ENCODE data around the gene CASP10. TPM values are rescaled to one million over a fixed set of nuclear protein-coding genes. Genes with fewer than 3 reads are reported as not detected.

The CASP10 gene
- polyA plus RNA-seq, 1 experiment = 0.83 TPM

DNA sequence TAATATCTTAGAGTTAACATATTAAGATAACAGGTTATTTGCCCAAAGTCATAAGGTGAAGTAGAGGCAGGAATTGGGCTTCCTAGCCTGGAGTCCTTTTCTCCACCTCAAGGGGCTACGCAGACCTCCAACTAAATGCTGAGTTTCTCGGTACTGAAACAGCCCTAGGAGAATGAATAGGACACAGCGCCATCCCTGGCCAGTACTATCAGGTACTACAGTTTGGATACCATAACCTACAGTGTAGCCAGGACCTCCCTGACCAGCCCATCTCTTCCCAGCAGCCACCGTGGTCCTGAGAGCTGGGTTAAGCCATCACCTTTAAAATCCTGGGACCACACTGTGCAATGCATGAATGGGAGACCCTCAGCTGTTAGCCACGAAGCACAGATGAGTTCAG lies 93.0 kb downstream of the CASP10 start:
- Histone ChIP-seq H3K27me3 (ENCODE audit: control insufficient read depth, insufficient read depth, low read length) (no peaks in the 10 kb centered on the region), H3K36me3 (ENCODE audit: control insufficient read depth, insufficient read depth, low read length) (peaks cover 7% of the 10 kb centered on the region), H3K4me3 (ENCODE audit: low read depth, low read length) (no peak overlapping the region)
- ChIA-PET POLR2A (no interaction called here), CTCF (no interaction called here)
- TF ChIP-seq, protein P1, sequence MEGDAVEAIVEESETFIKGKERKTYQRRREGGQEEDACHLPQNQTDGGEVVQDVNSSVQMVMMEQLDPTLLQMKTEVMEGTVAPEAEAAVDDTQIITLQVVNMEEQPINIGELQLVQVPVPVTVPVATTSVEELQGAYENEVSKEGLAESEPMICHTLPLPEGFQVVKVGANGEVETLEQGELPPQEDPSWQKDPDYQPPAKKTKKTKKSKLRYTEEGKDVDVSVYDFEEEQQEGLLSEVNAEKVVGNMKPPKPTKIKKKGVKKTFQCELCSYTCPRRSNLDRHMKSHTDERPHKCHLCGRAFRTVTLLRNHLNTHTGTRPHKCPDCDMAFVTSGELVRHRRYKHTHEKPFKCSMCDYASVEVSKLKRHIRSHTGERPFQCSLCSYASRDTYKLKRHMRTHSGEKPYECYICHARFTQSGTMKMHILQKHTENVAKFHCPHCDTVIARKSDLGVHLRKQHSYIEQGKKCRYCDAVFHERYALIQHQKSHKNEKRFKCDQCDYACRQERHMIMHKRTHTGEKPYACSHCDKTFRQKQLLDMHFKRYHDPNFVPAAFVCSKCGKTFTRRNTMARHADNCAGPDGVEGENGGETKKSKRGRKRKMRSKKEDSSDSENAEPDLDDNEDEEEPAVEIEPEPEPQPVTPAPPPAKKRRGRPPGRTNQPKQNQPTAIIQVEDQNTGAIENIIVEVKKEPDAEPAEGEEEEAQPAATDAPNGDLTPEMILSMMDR (IDR thresholded peaks at IDR 0.05; ENCODE audit: insufficient read depth, low read depth, low read length) = no peak
- no peak for DNase-seq (ENCODE audit: low read depth)

GRCh38 chr2:201276511-201276910 lies 93.6 kb downstream of the CASP10 start:
- CTCF ChIA-PET = interaction anchor here (1.4 kb wide), 1 partner anchor 44 kb away, joined by 3 read pairs; no protein-coding TSS in a partner anchor
- POLR2A ChIA-PET = no interaction called here
- no peak for DNase-seq (ENCODE audit: low read depth)

More at GRCh38 chr2:201276511-201276910, 93.6 kb downstream of the CASP10 start:
- TF ChIP-seq, protein P1 (IDR thresholded peaks at IDR 0.05; ENCODE audit: insufficient read depth, low read depth, low read length) = no peak
- no peaks in the 10 kb centered on the region for H3K27me3 ChIP-seq (ENCODE audit: control insufficient read depth, insufficient read depth, low read length)
- H3K4me3 ChIP-seq (ENCODE audit: low read depth, low read length) = no peak overlapping the region
- peaks cover 7% of the 10 kb centered on the region for H3K36me3 ChIP-seq (ENCODE audit: control insufficient read depth, insufficient read depth, low read length)

Small RNA genes lying within 50 kb of the gene (small RNA-seq; reads per million reads assigned to genes)
- gene AC007283.2 (ENCODE audit: insufficient read length, low read depth, low replicate concordance) (not detected), gene MTND4LP13 (ENCODE audit: insufficient read length, low read depth, low replicate concordance) (not detected), gene RNU7-45P (ENCODE audit: insufficient read length, low read depth, low replicate concordance) (not detected)

Other genes starting within 250 kb of the CASP10 start
- 1.9 and 3.7 TPM in 2 replicates for gene ORC2, start 219.5 kb upstream of the CASP10 start, polyA plus RNA-seq (2011; rRNA removed)
- 3.0 and 6.9 TPM in 2 replicates for gene HYCC2, start 111.5 kb upstream of the CASP10 start, polyA plus RNA-seq (2011; rRNA removed)
- 25.2 and 80.0 TPM in 2 replicates for gene NDUFB3, start 111.1 kb upstream of the CASP10 start, polyA plus RNA-seq (2011; rRNA removed)
- 28.8 and 35.6 TPM in 2 replicates for gene CFLAR, start 67.0 kb upstream of the CASP10 start, polyA plus RNA-seq (2011; rRNA removed)
- gene CASP8, start 77.4 kb downstream of the CASP10 start, polyA plus RNA-seq (2011; rRNA removed) = 10.3 and 16.8 TPM in 2 replicates
- 0.49 and 1.1 TPM in 2 replicates for gene FLACC1, start 174.2 kb downstream of the CASP10 start, polyA plus RNA-seq (2011; rRNA removed)

Measured in BJ (cell line).